HCT116 (cell line): ENCODE measurements around the gene HCLS1. TPM values are rescaled to one million over a fixed set of nuclear protein-coding genes. Genes with fewer than 3 reads are reported as not detected.

Source experiments
- ATAC-seq: fragments of 200-7000 bp; cut with Tn5 transposase; 2 replicates; pipeline ENCODE4 v1.9.1; 2020; ENCODE audit warnings: mild to moderate bottlenecking, moderate library complexity
- BruUV-seq: library from RNA; stranded (reverse); fragments of 400-500 nt; replicated peaks from 2 replicates; lab custom pipeline; 2021; lab: Mats Ljungman, UMichigan
- CTCF ChIA-PET: fragments of 300-600 bp; sonication (Branson Sonifier 250); formaldehyde crosslinking; loops from one replicate; lab custom pipeline; 2021; ENCODE audit warnings: antibody characterized with exemption; lab: Charles Lee
- POLR2A ChIA-PET: fragments of 300-600, 350-600 bp; sonication (Branson Sonifier 250); formaldehyde crosslinking; loops from one replicate; lab custom pipeline; 2021; ENCODE audit warnings: antibody characterized with exemption; lab: Charles Lee
- RAD21 ChIA-PET, 2 experiments: fragments of 300-600 bp; sonication (Branson Sonifier 250); formaldehyde crosslinking; loops; one replicate each; lab custom pipeline; 2023; ENCODE audit warnings: low total read pairs in 2 of 2; ENCODE audit not compliant: uncharacterized antibody in 2 of 2, unreplicated experiment in 2 of 2, low non-redundant PET in 1 of 2; lab: Charles Lee
- DNase-seq: peaks from one replicate; pipeline ENCODE4 v3.0.0-alpha.2; 2010; ENCODE audit warnings: low read depth, low spot score
- H2AFZ ChIP-seq: fragments of 200-600 bp; shearing (Covaris generic), sonication (generic); 2 replicates; pipeline ENCODE4 v1.6.1; 2017; ENCODE audit warnings: low read depth, mixed run types, mixed read lengths, antibody characterized with exemption, low read length; ENCODE audit not compliant: poor library complexity, severe bottlenecking
- H3K27ac ChIP-seq: 2 replicates; pipeline ENCODE4 v1.5.1; 2012; ENCODE audit warnings: low read depth, low read length
- H3K27me3 ChIP-seq: fragments of 200-600 bp; sonication (generic); 2 replicates; pipeline ENCODE4 v1.6.1; 2016; ENCODE audit warnings: mixed run types, low read length, mixed read lengths; ENCODE audit not compliant: insufficient read depth
- H3K36me3 ChIP-seq, 2 experiments: fragments of 200-500 bp in 1 of 2; fragments of 200-600 bp in 1 of 2; sonication (Bioruptor generic) in 1 of 2; sonication (generic) in 1 of 2; 2 replicates each; pipeline versions ENCODE4 v1.5.1 to v1.6.1; 2014 to 2016; ENCODE audit warnings: low read length in 2 of 2, inconsistent platforms in 1 of 2, mixed read lengths in 1 of 2, mixed run types in 1 of 2; ENCODE audit not compliant: insufficient read depth in 2 of 2, control insufficient read depth in 1 of 2
- H3K4me1 ChIP-seq, 2 experiments: fragments of 200-600 bp in 1 of 2; sonication (generic) in 1 of 2; 2 replicates each; pipeline versions ENCODE4 v1.5.1 to v1.6.1; 2012 to 2017; ENCODE audit warnings: low read length in 2 of 2, inconsistent platforms in 1 of 2, mild to moderate bottlenecking in 1 of 2, mixed read lengths in 1 of 2, mixed run types in 1 of 2, moderate library complexity in 1 of 2; ENCODE audit not compliant: insufficient read depth in 2 of 2, control insufficient read depth in 1 of 2
- H3K4me2 ChIP-seq: fragments of 200-600 bp; sonication (generic); 2 replicates; pipeline ENCODE4 v1.6.1; 2017; ENCODE audit warnings: mixed run types, low read length, mixed read lengths
- H3K4me3 ChIP-seq, 2 experiments: fragments of 200-600 bp in 1 of 2; sonication (generic) in 1 of 2; replicated peaks in 1 of 2; 2 replicates each; pipeline ENCODE4 v1.5.1; 2011 to 2016; ENCODE audit warnings: low read length in 2 of 2, control low read depth in 1 of 2, low read depth in 1 of 2, mild to moderate bottlenecking in 1 of 2, mixed read lengths in 1 of 2, mixed run types in 1 of 2
- H3K79me2 ChIP-seq: fragments of 200-600 bp; sonication (generic); 2 replicates; pipeline ENCODE4 v1.6.1; 2017; ENCODE audit warnings: mild to moderate bottlenecking, mixed run types, low read length, moderate library complexity, mixed read lengths; ENCODE audit not compliant: insufficient read depth
- H3K9ac ChIP-seq: fragments of 200-600 bp; sonication (generic); 2 replicates; pipeline ENCODE4 v1.6.1; 2016; ENCODE audit warnings: low read length, mixed read lengths
- H3K9me2 ChIP-seq: fragments of 200-600 bp; sonication (generic), shearing (Covaris generic); 2 replicates; pipeline ENCODE4 v1.6.1; 2017; ENCODE audit warnings: mixed run types, mild to moderate bottlenecking, moderate library complexity; ENCODE audit not compliant: insufficient read depth
- H3K9me3 ChIP-seq, 2 experiments: fragments of 200-500 bp in 1 of 2; fragments of 200-600 bp in 1 of 2; sonication (Bioruptor generic) in 1 of 2; sonication (generic) in 1 of 2; 2 replicates each; pipeline ENCODE4 v1.6.1; 2014 to 2017; ENCODE audit warnings: low read length in 2 of 2, mixed read lengths in 2 of 2, inconsistent platforms in 1 of 2, low read depth in 1 of 2, mild to moderate bottlenecking in 1 of 2, mixed run types in 1 of 2, moderate library complexity in 1 of 2; ENCODE audit not compliant: control insufficient read depth in 1 of 2, insufficient read depth in 1 of 2
- H4K20me1 ChIP-seq: fragments of 200-600 bp; sonication (generic), shearing (Covaris generic); 2 replicates; pipeline ENCODE4 v1.6.1; 2017; ENCODE audit warnings: mixed run types, mild to moderate bottlenecking, moderate library complexity; ENCODE audit not compliant: insufficient read depth
- CBX3 ChIP-seq: IDR thresholded peaks from 2 replicates; pipeline ENCODE4 v1.6.1; 2012; ENCODE audit warnings: low read depth
- ELF1 ChIP-seq: IDR thresholded peaks from 2 replicates; pipeline ENCODE4 v1.6.1; 2012; ENCODE audit warnings: low read depth, borderline replicate concordance
- EZH2phosphoT487 ChIP-seq: fragments of 200-600 bp; IDR thresholded peaks from 2 replicates; pipeline ENCODE4 v1.6.1; 2018; ENCODE audit warnings: antibody characterized with exemption, borderline replicate concordance
- FOSL1 ChIP-seq: IDR thresholded peaks from 2 replicates; pipeline ENCODE4 v1.6.1; 2012; ENCODE audit warnings: low read depth
- POLR2A ChIP-seq: IDR thresholded peaks from 2 replicates; pipeline ENCODE4 v1.7.0; 2011; ENCODE audit warnings: borderline replicate concordance; ENCODE audit not compliant: insufficient read depth, insufficient read length; ENCODE audit errors: extremely low read depth
- POLR2AphosphoS5 ChIP-seq: IDR thresholded peaks from 2 replicates; pipeline ENCODE4 v1.6.1; 2011; ENCODE audit warnings: mild to moderate bottlenecking, low read depth, low read length, moderate library complexity
- RAD21 ChIP-seq: IDR thresholded peaks from 2 replicates; pipeline ENCODE4 v1.6.1; 2012; ENCODE audit warnings: low read depth, mild to moderate bottlenecking
- SP1 ChIP-seq: IDR thresholded peaks from 2 replicates; pipeline ENCODE4 v1.6.1; 2012; ENCODE audit warnings: low read depth
- YY1 ChIP-seq: IDR thresholded peaks from 2 replicates; pipeline ENCODE4 v1.6.1; 2011; ENCODE audit warnings: low read length, low read depth, moderate library complexity, mild to moderate bottlenecking; ENCODE audit not compliant: insufficient replicate concordance; ENCODE audit errors: extremely low read depth
- intact Hi-C: fragments of 100-400 bp; cut with micrococcal nuclease; formaldehyde crosslinking; loops from 2 replicates; pipeline ENCODE4 v1.10.0; 2022
- total RNA-seq: library from RNA; stranded (reverse); gene quantifications from one replicate; pipeline ENCODE4 v1.2.1, GENCODE V29; 2021; ENCODE audit not compliant: unreplicated experiment
- TF ChIP-seq, protein P1 (sequence below): IDR thresholded peaks from 2 replicates; pipeline ENCODE4 v1.6.1; 2012
- TF ChIP-seq, protein P2 (sequence below): IDR thresholded peaks from 2 replicates; pipeline ENCODE4 v1.6.1; 2011; ENCODE audit warnings: mild to moderate bottlenecking, low read length, moderate library complexity; ENCODE audit not compliant: insufficient replicate concordance; ENCODE audit errors: extremely low read depth

HCLS1 gene
- total RNA-seq, 1 experiment from 2014 or later = 1.6 TPM

DNA sequence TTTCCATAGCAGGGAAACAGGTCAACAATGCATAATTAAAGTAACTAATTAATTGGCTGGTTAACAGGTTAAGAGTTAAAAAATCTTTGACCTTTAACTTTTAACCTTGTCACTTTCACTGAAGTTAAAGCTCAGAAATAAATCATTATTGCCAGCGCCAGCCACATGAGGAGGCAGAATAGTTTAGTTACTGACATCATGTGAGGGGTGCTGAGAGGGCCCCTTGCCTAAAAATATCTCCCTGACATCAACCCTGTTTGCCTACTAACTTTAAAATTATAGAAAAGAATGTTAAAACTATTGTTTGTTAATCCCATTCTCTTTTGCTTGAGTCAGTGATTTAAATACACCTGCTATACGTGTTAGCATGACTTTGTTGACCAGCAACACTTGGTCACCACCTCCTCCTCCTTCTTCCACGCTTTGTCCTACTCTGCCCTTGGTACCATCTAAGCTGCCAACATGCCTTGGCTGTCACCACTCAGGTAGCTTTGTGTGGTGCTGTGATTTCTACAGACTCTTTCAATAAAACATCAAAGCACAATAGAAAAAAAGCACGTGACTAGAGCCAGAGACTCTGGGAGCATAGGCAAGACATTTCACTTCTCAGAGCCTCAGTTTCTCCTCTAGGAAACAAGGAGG is 64.8 kb downstream of the HCLS1 start:
- Histone ChIP-seq H3K9me3 (no peaks in the 10 kb centered on the region), H3K9ac (no peak overlapping the region), H3K9me2 (no peaks in the 10 kb centered on the region), H3K27me3 (no peaks in the 10 kb centered on the region), H3K4me3 (no peak overlapping the region), H2AFZ (no peak overlapping the region), H3K4me2 (no peak overlapping the region), H4K20me1 (no peaks in the 10 kb centered on the region), H3K79me2 (no peaks in the 10 kb centered on the region), H3K27ac (no peak overlapping the region), H3K4me1 (0 out of 4 replicates have a peak, but pooled peaks cover 0 to under 1% of the 10 kb centered on the region in 2 experiments), H3K36me3 (no peaks in the 10 kb centered on the region)
- no TSS peak for BruUV-seq
- ATAC-seq (no peak), DNase-seq (no peak)
- ChIA-PET RAD21 (no interaction called here), CTCF (no interaction called here), POLR2A (no interaction called here)
- intact Hi-C loops = no loop called here
- TF ChIP-seq SP1 (no peak), YY1 (no peak), POLR2A (no peak), RAD21 (no peak), FOSL1 (no peak), POLR2AphosphoS5 (no peak), ELF1 (no peak), EZH2phosphoT487 (no peak), CBX3 (no peak)
- TF ChIP-seq, protein P1, sequence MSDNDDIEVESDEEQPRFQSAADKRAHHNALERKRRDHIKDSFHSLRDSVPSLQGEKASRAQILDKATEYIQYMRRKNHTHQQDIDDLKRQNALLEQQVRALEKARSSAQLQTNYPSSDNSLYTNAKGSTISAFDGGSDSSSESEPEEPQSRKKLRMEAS = no peak
- TF ChIP-seq, protein P2, sequence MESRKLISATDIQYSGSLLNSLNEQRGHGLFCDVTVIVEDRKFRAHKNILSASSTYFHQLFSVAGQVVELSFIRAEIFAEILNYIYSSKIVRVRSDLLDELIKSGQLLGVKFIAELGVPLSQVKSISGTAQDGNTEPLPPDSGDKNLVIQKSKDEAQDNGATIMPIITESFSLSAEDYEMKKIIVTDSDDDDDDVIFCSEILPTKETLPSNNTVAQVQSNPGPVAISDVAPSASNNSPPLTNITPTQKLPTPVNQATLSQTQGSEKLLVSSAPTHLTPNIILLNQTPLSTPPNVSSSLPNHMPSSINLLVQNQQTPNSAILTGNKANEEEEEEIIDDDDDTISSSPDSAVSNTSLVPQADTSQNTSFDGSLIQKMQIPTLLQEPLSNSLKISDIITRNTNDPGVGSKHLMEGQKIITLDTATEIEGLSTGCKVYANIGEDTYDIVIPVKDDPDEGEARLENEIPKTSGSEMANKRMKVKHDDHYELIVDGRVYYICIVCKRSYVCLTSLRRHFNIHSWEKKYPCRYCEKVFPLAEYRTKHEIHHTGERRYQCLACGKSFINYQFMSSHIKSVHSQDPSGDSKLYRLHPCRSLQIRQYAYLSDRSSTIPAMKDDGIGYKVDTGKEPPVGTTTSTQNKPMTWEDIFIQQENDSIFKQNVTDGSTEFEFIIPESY = no peak
